PC-9 (cell line): Measurements from ENCODE around the gene CEMIP2.

ENCODE experiments used
- EZH2 ChIP-seq: fragments of 200-600 bp; sonication (generic); IDR thresholded peaks from 2 replicates; pipeline ENCODE4 v1.8.0; 2017; ENCODE audit warnings: antibody characterized with exemption, low read depth
- TF ChIP-seq, protein P1 (sequence below): fragments of 200-600 bp; sonication (generic); conservative IDR thresholded peaks from 2 replicates; pipeline ENCODE4 v1.6.1; 2017; ENCODE audit warnings: mixed run types, antibody characterized with exemption, mild to moderate bottlenecking, moderate library complexity

DNA sequence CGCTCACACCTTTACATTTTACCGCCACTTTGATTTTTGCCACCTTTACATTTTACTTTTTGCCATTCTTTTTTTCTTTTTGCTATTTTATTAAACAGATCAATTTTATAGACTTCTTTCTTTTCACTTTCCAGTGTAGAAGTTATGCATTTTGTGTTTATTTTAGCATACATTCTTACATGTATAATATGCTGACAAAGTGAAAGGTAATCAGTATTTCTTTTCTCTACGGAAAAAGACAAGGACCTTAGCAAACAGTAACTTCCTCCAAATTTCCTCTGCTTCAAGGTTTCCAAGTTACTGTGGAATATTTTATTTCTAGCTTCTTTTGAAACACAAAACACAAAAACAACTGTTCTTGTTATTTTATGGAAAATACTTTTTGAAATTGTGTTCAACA lies 97.0 kb downstream of the CEMIP2 start:
- TF ChIP-seq, protein P1, sequence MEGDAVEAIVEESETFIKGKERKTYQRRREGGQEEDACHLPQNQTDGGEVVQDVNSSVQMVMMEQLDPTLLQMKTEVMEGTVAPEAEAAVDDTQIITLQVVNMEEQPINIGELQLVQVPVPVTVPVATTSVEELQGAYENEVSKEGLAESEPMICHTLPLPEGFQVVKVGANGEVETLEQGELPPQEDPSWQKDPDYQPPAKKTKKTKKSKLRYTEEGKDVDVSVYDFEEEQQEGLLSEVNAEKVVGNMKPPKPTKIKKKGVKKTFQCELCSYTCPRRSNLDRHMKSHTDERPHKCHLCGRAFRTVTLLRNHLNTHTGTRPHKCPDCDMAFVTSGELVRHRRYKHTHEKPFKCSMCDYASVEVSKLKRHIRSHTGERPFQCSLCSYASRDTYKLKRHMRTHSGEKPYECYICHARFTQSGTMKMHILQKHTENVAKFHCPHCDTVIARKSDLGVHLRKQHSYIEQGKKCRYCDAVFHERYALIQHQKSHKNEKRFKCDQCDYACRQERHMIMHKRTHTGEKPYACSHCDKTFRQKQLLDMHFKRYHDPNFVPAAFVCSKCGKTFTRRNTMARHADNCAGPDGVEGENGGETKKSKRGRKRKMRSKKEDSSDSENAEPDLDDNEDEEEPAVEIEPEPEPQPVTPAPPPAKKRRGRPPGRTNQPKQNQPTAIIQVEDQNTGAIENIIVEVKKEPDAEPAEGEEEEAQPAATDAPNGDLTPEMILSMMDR, result no peak
- no peak for TF ChIP-seq EZH2
